ENCODE results near the gene KCNIP4.

The KCNIP4 gene

GRCh38 chr4:21900211-21900610 is 48.4 kb downstream of the KCNIP4 start:
- DNase-seq (ENCODE audit: low read depth) = no peak

- DNase-seq (ENCODE audit: low read depth) = no peak
These were observed 50.5 kb downstream of the KCNIP4 start for GRCh38 chr4:21898101-21898500.

- DNase-seq (ENCODE audit: low read depth) = no peak
These were observed 51.8 kb downstream of the KCNIP4 start for GRCh38 chr4:21896767-21897166.

- no peak for DNase-seq (ENCODE audit: low read depth)
These were observed 55.4 kb downstream of the KCNIP4 start for GRCh38 chr4:21893136-21893535.

- DNase-seq (ENCODE audit: low read depth) = no peak
These were observed 58.3 kb downstream of the KCNIP4 start for GRCh38 chr4:21890231-21890630.

GRCh38 chr4:21888195-21888976 is 60.2 kb downstream of the KCNIP4 start:
- DNase-seq (ENCODE audit: low read depth) = no peak

GRCh38 chr4:21887481-21887880 is 61.1 kb downstream of the KCNIP4 start:
- no peak for DNase-seq (ENCODE audit: low read depth)

GRCh38 chr4:21885770-21886169 is 62.8 kb downstream of the KCNIP4 start:
- no peak for DNase-seq (ENCODE audit: low read depth)

GRCh38 chr4:21885241-21885640 is 63.3 kb downstream of the KCNIP4 start:
- no peak for DNase-seq (ENCODE audit: low read depth)

GRCh38 chr4:21884615-21885014 is 64.0 kb downstream of the KCNIP4 start:
- no peak for DNase-seq (ENCODE audit: low read depth)

- no peak for DNase-seq (ENCODE audit: low read depth)
These were observed 66.3 kb downstream of the KCNIP4 start for GRCh38 chr4:21882051-21882839.

- DNase-seq (ENCODE audit: low read depth) = no peak
These were observed 69.4 kb downstream of the KCNIP4 start for GRCh38 chr4:21879187-21879586.

- DNase-seq (ENCODE audit: low read depth) = no peak
These were observed 71.9 kb downstream of the KCNIP4 start for GRCh38 chr4:21876711-21877110.

- no peak for DNase-seq (ENCODE audit: low read depth)
These were observed 75.4 kb downstream of the KCNIP4 start for GRCh38 chr4:21873145-21873544.

GRCh38 chr4:21872101-21872500 is 76.5 kb downstream of the KCNIP4 start:
- no peak for DNase-seq (ENCODE audit: low read depth)

- no peak for DNase-seq (ENCODE audit: low read depth)
These were observed 78.4 kb downstream of the KCNIP4 start for GRCh38 chr4:21869978-21870745.

GRCh38 chr4:21864686-21865085 is 83.9 kb downstream of the KCNIP4 start:
- DNase-seq (ENCODE audit: low read depth) = no peak

GRCh38 chr4:21862917-21863316 is 85.7 kb downstream of the KCNIP4 start:
- no peak for DNase-seq (ENCODE audit: low read depth)

- no peak for DNase-seq (ENCODE audit: low read depth)
These were observed 89.6 kb downstream of the KCNIP4 start for GRCh38 chr4:21858971-21859370.

- DNase-seq (ENCODE audit: low read depth) = no peak
These were observed 91.8 kb downstream of the KCNIP4 start for GRCh38 chr4:21856754-21857153.

- no peak for DNase-seq (ENCODE audit: low read depth)
These were observed 92.3 kb downstream of the KCNIP4 start for GRCh38 chr4:21856301-21856700.

GRCh38 chr4:21849077-21849476 is 99.5 kb downstream of the KCNIP4 start:
- DNase-seq (ENCODE audit: low read depth) = no peak

- no peak for DNase-seq (ENCODE audit: low read depth)
These were observed 100.6 kb downstream of the KCNIP4 start for GRCh38 chr4:21848021-21848420.

Data from activated T-cell treated with anti-CD3 and anti-CD28 coated beads for 1 hour (primary cell).